Breast epithelium (tissue), 4 donors: ENCODE measurements around the gene CPXM2. TPM values are rescaled to one million over a fixed set of nuclear protein-coding genes. Genes with fewer than 3 reads are reported as not detected.
A peak's percentile ranks its signal among the peaks of the same experiment; 100 is the strongest.

ENCODE experiments used
- DNase-seq, 2 donors: peaks; one replicate each; pipeline ENCODE4 v3.0.0-alpha.2; 2019; ENCODE audit warnings: low spot score in 2 of 2
- H3K27ac ChIP-seq, 2 donors: fragments of 200-600 bp; sonication (generic) in 1 of 2; one replicate each; pipeline ENCODE4 v1.5.1; 2016 to 2019; ENCODE audit warnings: mild to moderate bottlenecking in 1 of 2
- H3K27me3 ChIP-seq, 2 donors: fragments of 200-600 bp; sonication (generic) in 1 of 2; one replicate each; pipeline versions ENCODE4 v1.5.1 to v1.6.0; 2017 to 2019; ENCODE audit warnings: control low read depth in 1 of 2, mild to moderate bottlenecking in 1 of 2
- H3K36me3 ChIP-seq: fragments of 200-600 bp; one replicate; pipeline ENCODE4 v1.5.1; 2019
- H3K4me1 ChIP-seq, 2 donors: fragments of 200-600 bp; sonication (generic); one replicate each; pipeline ENCODE4 v1.5.1; 2016 to 2019; ENCODE audit warnings: control low read depth in 1 of 2
- H3K4me3 ChIP-seq, 3 donors: fragments of 200-600 bp; sonication (generic); 1 replicate in 2 of 3; 2 replicates in 1 of 3; pipeline ENCODE4 v1.5.1; 2016 to 2019; ENCODE audit warnings: mild to moderate bottlenecking in 3 of 3, moderate library complexity in 2 of 3
- H3K9me3 ChIP-seq, 2 donors: fragments of 200-600 bp; sonication (generic) in 1 of 2; one replicate each; pipeline ENCODE4 v1.5.1; 2016 to 2019; ENCODE audit warnings: control low read depth in 1 of 2
- POLR2A ChIP-seq: fragments of 450-650 bp; IDR thresholded peaks from one replicate; pipeline ENCODE4 v1.6.1; 2016; ENCODE audit warnings: antibody characterized with exemption, mild to moderate bottlenecking, moderate library complexity
- POLR2AphosphoS5 ChIP-seq, 3 donors: sonication (generic); formaldehyde crosslinking; IDR thresholded peaks; one replicate each; pipeline ENCODE4 v1.6.1; 2017; ENCODE audit warnings: antibody characterized with exemption in 3 of 3
- intact Hi-C: fragments of 100-400 bp; cut with DNase I; formaldehyde crosslinking; loops from one replicate; pipeline ENCODE4 v1.15.1; 2023; ENCODE audit warnings: low total_unique reads
- total RNA-seq, 3 donors: library from RNA; depleted of rRNA; stranded (reverse); fragments of >200 nt; gene quantifications; one replicate each; pipeline ENCODE4 v1.1.0, GENCODE V29; 2016
- TF ChIP-seq, protein P1 (sequence below), 3 donors: fragments of 450-650 bp; IDR thresholded peaks; one replicate each; pipeline ENCODE4 v1.5.1; 2016 to 2017; ENCODE audit warnings: antibody characterized with exemption in 3 of 3, mild to moderate bottlenecking in 3 of 3, moderate library complexity in 3 of 3

CPXM2 gene
- total RNA-seq, 3 donors from 2014 or later, result 5.3 to 16.7 (median 7.2) TPM

DNA sequence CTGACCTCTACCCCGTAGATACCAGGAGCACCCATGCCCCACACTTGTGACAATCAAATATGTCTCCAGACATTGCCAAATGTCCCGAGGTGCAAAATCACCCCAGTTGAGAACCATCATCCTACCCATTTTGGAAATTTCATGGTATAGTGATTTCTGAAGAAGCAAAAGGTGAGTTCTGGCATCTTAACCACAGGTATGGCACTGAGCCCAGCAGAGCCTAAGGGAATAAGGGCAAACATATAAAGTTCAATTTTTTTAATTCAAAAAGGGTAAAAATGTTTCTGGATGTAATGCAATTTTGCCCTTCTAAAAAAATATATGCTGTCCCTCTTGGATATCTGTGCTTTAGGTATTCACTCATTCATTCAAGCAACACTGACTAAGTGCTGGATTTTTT, 30.5 kb upstream of the CPXM2 start:
- no peak for DNase-seq
- no peaks in the 10 kb centered on the region for H3K36me3 ChIP-seq
- TF ChIP-seq, protein P1, sequence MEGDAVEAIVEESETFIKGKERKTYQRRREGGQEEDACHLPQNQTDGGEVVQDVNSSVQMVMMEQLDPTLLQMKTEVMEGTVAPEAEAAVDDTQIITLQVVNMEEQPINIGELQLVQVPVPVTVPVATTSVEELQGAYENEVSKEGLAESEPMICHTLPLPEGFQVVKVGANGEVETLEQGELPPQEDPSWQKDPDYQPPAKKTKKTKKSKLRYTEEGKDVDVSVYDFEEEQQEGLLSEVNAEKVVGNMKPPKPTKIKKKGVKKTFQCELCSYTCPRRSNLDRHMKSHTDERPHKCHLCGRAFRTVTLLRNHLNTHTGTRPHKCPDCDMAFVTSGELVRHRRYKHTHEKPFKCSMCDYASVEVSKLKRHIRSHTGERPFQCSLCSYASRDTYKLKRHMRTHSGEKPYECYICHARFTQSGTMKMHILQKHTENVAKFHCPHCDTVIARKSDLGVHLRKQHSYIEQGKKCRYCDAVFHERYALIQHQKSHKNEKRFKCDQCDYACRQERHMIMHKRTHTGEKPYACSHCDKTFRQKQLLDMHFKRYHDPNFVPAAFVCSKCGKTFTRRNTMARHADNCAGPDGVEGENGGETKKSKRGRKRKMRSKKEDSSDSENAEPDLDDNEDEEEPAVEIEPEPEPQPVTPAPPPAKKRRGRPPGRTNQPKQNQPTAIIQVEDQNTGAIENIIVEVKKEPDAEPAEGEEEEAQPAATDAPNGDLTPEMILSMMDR (IDR thresholded peaks at IDR 0.05), result no peak
- no peak for TF ChIP-seq POLR2AphosphoS5 (IDR thresholded peaks at IDR 0.05)
- TF ChIP-seq POLR2A, result no peak
- peaks cover 5 to 25% of the 10 kb centered on the region in 2 donors for H3K9me3 ChIP-seq
- H3K4me1 ChIP-seq, result no peaks in the 10 kb centered on the region
- H3K27me3 ChIP-seq, result no peaks in the 10 kb centered on the region
- H3K27ac ChIP-seq, result no peak overlapping the region
- intact Hi-C loops, result no loop called here
- no peak overlapping the region for H3K4me3 ChIP-seq

DNA sequence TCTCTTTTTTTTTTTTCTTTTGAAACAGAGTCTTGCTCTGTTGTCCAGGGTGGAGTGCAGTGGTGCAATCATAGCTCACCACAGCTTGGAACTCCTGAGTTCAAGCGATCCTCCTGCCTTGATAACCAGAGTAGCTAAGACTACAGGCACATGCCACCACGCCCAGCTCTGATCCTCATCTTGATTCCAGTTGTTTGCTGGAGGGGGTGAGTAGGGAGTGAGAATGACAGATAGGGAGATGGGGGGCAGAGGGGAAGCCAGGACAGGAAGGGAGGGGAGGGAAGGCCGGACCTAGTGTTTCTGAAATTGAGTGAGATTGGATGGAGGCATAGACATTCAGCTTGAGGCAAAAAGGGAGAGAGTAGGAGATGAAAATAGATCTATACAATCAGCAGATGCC, 25.2 kb upstream of the CPXM2 start:
- peaks cover 5 to 25% of the 10 kb centered on the region in 2 donors for H3K9me3 ChIP-seq
- intact Hi-C loops, result no loop called here
- H3K4me3 ChIP-seq, result no peak overlapping the region
- H3K27me3 ChIP-seq, result no peaks in the 10 kb centered on the region
- TF ChIP-seq POLR2AphosphoS5 (IDR thresholded peaks at IDR 0.05) (no peak), POLR2A (no peak)
- TF ChIP-seq, protein P1 (IDR thresholded peaks at IDR 0.05), result no peak
- no peaks in the 10 kb centered on the region for H3K36me3 ChIP-seq
- no peak for DNase-seq
- no peaks in the 10 kb centered on the region for H3K4me1 ChIP-seq
- no peak overlapping the region for H3K27ac ChIP-seq

DNA sequence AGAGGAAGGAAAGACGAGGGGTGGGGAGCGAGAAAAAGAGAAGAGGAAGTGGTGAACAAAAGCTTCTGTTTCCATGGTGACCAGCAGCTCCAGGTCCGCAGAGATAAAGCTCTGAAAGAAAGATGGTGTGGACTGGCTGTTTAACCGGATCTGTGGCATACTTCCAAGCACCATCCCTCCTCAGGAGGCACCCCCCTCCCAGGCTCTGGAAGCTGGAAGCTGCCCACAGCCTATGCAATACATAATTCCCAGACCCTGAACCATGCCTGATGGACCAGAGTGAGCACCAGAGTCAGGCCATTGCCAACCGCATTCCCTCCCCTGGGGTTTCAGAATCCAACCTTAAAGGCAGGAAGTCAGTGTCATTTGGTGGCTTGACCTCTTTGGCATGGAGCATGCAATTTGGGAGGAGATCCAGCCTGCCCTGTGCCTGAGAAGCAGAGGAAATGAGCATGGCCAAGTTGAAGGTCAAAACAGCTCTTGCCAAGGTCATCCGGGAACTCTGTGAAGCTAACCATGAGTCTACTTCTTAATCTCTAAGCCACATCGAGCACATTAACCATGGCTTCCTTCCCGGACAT, 22.2 kb upstream of the CPXM2 start:
- Histone ChIP-seq H3K36me3 (no peaks in the 10 kb centered on the region), H3K27ac (peak overlapping the region in 1 of 2 donors; percentile 19), H3K4me3 (no peak overlapping the region), H3K27me3 (peaks cover 0 to 8% of the 10 kb centered on the region in 2 donors), H3K4me1 (no peaks in the 10 kb centered on the region), H3K9me3 (peaks cover 0 to 7% of the 10 kb centered on the region in 2 donors)
- no peak for DNase-seq
- intact Hi-C loops, result loop anchor here (2.0 kb wide), 1 partner anchor 19 kb away; no protein-coding TSS in a partner anchor
- TF ChIP-seq, protein P1 (IDR thresholded peaks at IDR 0.05), result no peak
- TF ChIP-seq POLR2A, result no peak
- peak in 2 of 3 donors; percentile 23 to 34 for TF ChIP-seq POLR2AphosphoS5 (IDR thresholded peaks at IDR 0.05)

DNA sequence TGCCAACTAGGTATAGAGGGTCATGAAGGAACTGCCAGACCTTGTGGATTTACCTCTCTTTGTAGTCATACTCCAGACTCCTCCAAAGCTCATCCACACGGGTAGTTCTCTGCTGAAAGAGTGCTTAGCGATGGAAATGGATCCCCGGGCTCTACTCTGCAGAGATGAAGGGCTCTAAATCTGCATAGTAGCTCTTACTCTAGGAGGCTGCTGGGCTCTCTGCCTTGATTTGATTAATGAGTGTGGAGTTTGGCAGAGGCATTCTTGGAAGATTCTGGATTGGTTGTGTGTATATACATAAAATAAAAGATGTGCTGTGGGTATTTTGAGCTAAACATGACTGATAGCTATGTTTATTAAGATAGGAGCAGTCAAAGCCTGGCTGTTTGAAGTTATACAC, 21.3 kb upstream of the CPXM2 start:
- no peak overlapping the region for H3K27ac ChIP-seq
- intact Hi-C loops, result no loop called here
- no peak for DNase-seq
- no peaks in the 10 kb centered on the region for H3K36me3 ChIP-seq
- H3K27me3 ChIP-seq, result peaks cover 0 to 8% of the 10 kb centered on the region in 2 donors
- H3K4me3 ChIP-seq, result no peak overlapping the region
- H3K4me1 ChIP-seq, result no peaks in the 10 kb centered on the region
- TF ChIP-seq POLR2A (no peak), POLR2AphosphoS5 (IDR thresholded peaks at IDR 0.05) (no peak)
- TF ChIP-seq, protein P1 (IDR thresholded peaks at IDR 0.05), result no peak
- no peaks in the 10 kb centered on the region for H3K9me3 ChIP-seq

DNA sequence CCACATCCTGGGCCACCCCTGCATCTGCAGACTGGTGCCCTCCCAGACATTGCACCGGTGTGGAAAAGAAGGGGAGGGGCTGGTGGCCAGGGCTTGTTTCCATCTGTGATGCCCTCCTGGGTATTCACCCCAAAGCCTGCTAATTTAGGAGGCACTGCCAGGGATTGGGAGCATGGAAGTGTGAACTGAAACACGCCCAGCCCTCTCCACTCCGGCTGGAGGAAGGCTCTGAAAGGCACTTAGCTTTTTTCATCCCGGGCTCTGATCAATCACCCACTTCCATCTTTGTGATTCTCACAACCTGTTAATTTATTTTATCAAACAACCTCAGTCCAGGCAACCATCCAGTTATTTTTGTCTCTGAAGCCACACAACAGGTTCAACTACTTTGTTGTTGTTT, 20.9 kb upstream of the CPXM2 start:
- Histone ChIP-seq H3K36me3 (no peaks in the 10 kb centered on the region), H3K9me3 (no peaks in the 10 kb centered on the region), H3K4me3 (no peak overlapping the region), H3K4me1 (no peaks in the 10 kb centered on the region), H3K27me3 (peaks cover 0 to 8% of the 10 kb centered on the region in 2 donors), H3K27ac (no peak overlapping the region)
- intact Hi-C loops, result no loop called here
- no peak for DNase-seq
- TF ChIP-seq, protein P1 (IDR thresholded peaks at IDR 0.05), result no peak
- no peak for TF ChIP-seq POLR2AphosphoS5 (IDR thresholded peaks at IDR 0.05)
- no peak for TF ChIP-seq POLR2A
